GM12801 (cell line): ENCODE data around the gene ARMC9.

Experiments used
- TF ChIP-seq, protein P1 (sequence below): IDR thresholded peaks from one replicate; pipeline ENCODE4 v1.5.1; 2011; ENCODE audit warnings: control low read depth; ENCODE audit not compliant: insufficient read length; ENCODE audit errors: extremely low read depth

ARMC9 gene

DNA sequence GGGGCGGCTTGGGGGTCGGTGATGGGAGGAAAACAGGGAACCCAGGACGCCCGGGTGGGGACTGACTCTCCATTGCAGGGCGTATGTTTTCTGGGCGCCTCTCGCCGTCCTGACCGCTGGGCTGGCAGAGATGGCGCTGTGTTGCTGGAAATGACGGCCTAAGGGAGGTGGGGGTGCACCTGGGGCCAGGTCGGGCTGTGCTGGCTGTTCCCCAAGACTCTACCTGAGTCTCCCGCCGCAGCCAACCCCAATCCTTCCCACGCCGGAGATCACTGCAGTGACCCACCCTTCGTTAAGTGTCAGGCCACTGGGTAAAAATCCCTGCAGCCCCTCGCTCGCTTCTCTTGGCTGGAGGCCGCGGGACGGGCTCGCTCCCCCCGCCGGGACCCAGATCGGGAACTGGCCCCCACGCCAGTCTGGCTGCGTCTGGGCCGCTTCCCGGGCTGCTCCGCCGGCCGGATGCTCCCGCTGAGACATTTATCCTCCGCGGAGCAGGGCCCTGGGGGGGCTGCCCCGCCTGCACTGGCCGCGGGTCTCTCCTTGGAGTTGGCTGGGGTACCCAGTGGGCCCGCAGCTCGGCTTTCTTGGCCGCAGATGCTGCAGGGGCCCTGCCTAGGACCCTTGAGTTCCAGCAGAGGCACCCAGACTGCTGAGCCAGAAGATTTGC lies 7.8 kb upstream of the ARMC9 start:
- TF ChIP-seq, protein P1, sequence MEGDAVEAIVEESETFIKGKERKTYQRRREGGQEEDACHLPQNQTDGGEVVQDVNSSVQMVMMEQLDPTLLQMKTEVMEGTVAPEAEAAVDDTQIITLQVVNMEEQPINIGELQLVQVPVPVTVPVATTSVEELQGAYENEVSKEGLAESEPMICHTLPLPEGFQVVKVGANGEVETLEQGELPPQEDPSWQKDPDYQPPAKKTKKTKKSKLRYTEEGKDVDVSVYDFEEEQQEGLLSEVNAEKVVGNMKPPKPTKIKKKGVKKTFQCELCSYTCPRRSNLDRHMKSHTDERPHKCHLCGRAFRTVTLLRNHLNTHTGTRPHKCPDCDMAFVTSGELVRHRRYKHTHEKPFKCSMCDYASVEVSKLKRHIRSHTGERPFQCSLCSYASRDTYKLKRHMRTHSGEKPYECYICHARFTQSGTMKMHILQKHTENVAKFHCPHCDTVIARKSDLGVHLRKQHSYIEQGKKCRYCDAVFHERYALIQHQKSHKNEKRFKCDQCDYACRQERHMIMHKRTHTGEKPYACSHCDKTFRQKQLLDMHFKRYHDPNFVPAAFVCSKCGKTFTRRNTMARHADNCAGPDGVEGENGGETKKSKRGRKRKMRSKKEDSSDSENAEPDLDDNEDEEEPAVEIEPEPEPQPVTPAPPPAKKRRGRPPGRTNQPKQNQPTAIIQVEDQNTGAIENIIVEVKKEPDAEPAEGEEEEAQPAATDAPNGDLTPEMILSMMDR: no peak

DNA sequence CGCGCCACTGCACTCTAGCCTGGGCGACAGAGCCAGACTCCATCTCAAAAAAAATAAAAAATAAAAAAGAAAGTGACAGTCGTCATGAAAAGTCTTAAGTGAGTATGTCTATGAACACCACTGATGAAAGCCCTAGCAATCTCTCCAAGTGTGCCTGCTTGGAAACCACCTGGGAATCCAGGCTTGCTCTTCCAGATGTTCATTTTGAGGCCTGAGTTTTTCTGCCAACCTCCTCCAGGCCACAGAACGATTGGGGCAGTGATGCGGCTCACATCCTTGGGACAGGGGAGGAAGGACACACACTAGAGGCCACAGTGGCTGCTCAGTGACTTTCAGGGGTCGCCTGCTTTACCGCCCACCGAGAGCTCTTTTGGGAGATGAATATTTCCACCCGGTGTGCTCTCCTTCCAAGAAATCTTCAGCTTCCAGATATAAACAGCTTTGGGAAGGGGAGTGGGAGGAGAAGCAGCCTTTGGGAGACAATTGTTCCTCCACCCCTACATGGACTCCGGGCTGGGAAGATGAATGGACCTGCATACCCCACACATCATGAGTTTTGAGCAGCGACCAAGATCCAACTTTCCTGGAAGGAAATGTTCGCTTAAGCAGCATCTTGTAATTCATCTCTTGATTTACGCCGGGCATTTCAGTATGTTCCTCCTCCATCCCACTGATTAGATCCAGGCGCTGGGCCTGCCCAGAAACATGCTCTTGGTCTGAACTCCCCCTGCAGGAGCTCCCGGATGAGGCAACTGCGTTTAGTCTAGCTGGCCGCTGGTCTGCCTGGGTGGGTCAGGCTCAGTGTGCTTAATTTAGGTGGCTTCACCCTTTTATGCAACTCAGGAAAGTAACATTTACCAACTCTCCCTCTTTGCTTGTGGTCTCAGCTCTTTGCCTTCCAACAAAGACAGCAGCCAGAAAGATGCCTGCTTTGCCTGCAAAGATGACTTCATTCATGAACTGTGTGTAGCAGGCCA lies 6.2 kb upstream of the ARMC9 start:
- TF ChIP-seq, protein P1: no peak

DNA sequence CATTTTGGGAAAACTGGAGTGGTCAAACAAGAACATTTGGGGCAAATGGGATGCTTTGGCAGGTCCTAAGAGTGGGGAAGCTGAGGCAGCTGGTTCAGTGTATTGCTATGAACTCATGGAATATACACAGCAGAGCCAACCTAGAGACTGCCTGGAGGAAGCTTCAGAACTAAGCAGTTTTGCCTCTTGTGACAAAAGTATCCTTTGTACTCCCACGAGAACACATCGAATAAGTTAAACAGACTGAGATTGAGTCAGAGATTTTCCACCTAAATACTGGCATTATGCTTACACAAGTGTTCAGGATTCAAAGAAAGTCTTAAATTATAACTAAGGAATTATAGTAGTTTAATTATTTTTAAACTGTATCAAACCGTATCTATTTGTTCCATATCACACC lies 5.2 kb upstream of the ARMC9 start:
- TF ChIP-seq, protein P1: no peak

DNA sequence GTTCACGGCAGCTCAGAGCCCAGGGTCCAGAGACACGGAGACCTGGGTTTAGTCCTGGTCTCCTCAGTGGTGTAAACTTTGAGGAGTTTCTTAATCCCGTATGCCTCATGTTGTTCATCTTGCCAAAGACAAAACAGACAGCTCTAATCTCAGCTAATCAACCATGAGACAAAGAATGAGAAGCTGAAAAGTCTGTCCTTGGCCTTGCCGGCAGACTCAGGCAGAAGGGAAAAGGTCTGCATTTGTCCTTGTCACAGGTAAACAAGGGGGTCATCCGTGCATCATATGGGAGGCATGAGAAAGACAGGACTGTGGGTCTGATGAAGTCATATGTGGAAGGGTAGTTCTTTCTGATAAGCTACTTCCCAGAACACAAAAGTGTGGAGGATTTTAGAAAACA lies 1.8 kb upstream of the ARMC9 start:
- TF ChIP-seq, protein P1: no peak

DNA sequence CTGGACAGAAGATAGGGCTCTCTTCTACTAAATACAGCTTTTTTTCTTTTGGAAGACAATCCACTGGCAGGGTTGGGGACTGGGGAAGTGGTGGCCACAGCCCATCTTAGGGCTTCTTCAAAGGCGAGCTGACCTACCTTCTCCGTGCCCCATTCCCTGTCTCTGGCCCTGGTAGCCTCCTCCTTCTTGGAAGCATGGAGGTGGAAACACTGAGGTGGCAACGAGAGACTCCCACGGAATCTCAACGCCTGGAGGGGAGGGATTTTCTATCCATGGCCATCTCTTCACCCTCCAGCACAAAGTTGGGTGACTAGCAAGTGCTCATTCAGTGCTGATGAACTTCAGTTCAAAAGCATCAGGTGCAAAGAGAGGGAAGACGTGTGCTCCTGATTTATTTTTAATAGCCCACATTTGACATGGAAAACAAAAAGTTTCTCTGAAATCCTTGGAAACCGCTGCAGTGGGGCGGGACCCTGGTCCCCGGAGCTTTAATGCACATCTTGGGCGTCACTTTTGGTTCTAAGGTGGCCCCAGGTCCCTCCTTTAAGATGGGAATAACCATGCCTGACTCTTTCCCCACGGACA lies 633 bp upstream of the ARMC9 start:
- TF ChIP-seq, protein P1: no peak

DNA sequence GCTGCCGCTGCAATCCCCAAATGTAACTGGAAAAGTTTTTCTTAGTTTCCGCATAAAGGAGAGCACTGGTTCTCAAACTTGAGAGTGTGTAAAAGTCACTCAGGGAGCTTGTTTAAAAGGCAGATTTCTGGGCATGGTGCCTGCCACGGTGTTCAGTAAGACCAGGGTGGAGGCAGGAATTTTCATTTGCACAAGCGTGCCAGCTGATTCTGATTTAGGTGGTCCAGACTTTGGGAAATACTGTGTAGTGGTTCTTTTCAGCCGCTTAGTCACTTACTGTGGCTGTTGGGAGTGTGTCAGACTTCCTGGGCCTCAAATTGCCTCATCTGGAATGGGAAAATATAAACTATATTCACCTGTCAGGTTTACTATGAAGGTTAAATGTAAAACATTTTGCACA lies 788 bp downstream of the ARMC9 start:
- TF ChIP-seq, protein P1: no peak

DNA sequence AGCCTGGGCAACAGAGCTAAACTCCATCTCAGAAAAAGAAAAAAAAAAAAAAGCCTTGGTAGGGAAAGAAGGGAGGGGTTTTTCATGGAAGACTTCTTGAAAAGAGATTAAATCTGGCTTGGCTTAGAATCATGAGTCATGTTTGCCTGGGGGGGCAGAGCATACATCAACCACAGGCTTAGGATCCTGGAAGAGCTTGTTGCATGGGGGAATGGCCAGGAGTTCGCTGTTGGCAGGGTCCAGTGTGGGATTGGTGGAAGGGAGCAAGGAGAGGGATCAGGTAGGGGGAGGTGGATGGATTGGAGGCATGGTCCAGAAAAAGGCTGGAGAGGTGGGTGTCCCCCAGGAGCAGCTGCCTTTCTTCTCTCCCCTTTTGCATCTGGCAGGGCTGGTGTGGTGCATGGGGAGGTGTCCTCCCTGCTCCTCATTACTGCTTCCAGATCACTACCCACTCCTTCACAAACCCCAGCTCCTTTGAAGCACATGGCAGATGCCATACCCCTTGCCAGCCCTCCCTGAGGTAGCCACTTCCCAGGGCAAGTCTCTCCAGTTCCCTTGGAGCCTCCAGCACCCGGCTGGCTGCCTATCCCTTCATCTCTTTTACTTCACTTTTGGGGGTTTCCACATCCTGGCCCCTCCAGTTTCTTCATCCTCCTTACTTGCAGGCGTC lies 2.5 kb downstream of the ARMC9 start:
- TF ChIP-seq, protein P1: no peak
